Kidney (tissue), 14 donors: ENCODE data around the gene PDZRN4. TPM values are rescaled to one million over a fixed set of nuclear protein-coding genes. Genes with fewer than 3 reads are reported as not detected.

Source experiments
- DNase-seq, 5 donors: peaks; one replicate each; pipeline ENCODE4 v3.0.0-alpha.2; 2013 to 2020
- FAIRE-seq: peaks from 2 replicates; lab custom pipeline; 2012; peaks lifted over from hg19 to GRCh38; lab: Jason Lieb, UNC
- H3K27ac ChIP-seq, 2 donors: one replicate each; pipeline ENCODE4 v1.7.0; 2013; ENCODE audit warnings: low read depth in 2 of 2, low read length in 2 of 2, inconsistent platforms in 1 of 2
- H3K27me3 ChIP-seq: one replicate; pipeline ENCODE4 v1.7.1; 2013; ENCODE audit warnings: low read length, inconsistent platforms; ENCODE audit not compliant: control insufficient read depth, insufficient read depth
- H3K36me3 ChIP-seq, 3 donors: one replicate each; pipeline versions ENCODE4 v1.7.0 to v1.7.1; 2013; ENCODE audit warnings: low read length in 3 of 3, control low read depth in 1 of 3, inconsistent platforms in 1 of 3; ENCODE audit not compliant: insufficient read depth in 3 of 3, control insufficient read depth in 2 of 3
- H3K4me1 ChIP-seq, 3 donors: one replicate each; pipeline versions ENCODE4 v1.7.0 to v1.7.1; 2013; ENCODE audit warnings: low read length in 3 of 3, inconsistent platforms in 1 of 3, low read depth in 1 of 3; ENCODE audit not compliant: control insufficient read depth in 2 of 3, insufficient read depth in 2 of 3
- H3K4me3 ChIP-seq, 3 donors: one replicate each; pipeline versions ENCODE4 v1.7.0 to v1.8.1; 2013; ENCODE audit warnings: low read length in 3 of 3, control low read depth in 1 of 3, inconsistent platforms in 1 of 3
- H3K9ac ChIP-seq, 3 donors: one replicate each; pipeline versions ENCODE4 v1.7.0 to v1.7.1; 2013; ENCODE audit warnings: low read length in 3 of 3, control low read depth in 1 of 3, inconsistent platforms in 1 of 3
- H3K9me3 ChIP-seq, 3 donors: one replicate each; pipeline versions ENCODE4 v1.7.0 to v1.7.1; 2013; ENCODE audit warnings: low read length in 3 of 3, control low read depth in 1 of 3, inconsistent platforms in 1 of 3; ENCODE audit not compliant: control insufficient read depth in 2 of 3, insufficient read depth in 1 of 3
- intact Hi-C: fragments of 100-400 bp; cut with DNase I; formaldehyde crosslinking; loops from one replicate; pipeline ENCODE4 v1.11.1; 2022
- polyA plus RNA-seq: library from polyadenylated mRNA; stranded (reverse); fragments of 350-450 nt; fragmentation: Illumina TruSeq; extraction: RNeasy Lipid Tissue Mini Kit (QIAGEN cat#74804); gene quantifications from one replicate; pipeline ENCODE4 v1.2.3, GENCODE V29; 2014; ENCODE audit warnings: low read depth, low replicate concordance; ENCODE audit not compliant: insufficient read depth
- total RNA-seq: library from RNA; stranded (reverse); fragmentation: NEBNext Ultra II Directional; extraction: Animal tissue kit (Norgen Biotek cat#: 25700); gene quantifications from one replicate; pipeline ENCODE4 v1.2.1, GENCODE V29; 2021
- TF ChIP-seq, protein P1 (sequence below): IDR thresholded peaks from 3 replicates; pipeline ENCODE4 v1.5.1; 2012; ENCODE audit warnings: mild to moderate bottlenecking, moderate library complexity, borderline replicate concordance; ENCODE audit not compliant: insufficient read depth; ENCODE audit errors: extremely low read depth
- donor health status: control.
- donor health status: control.
- donor health status: control.
- donor health status: control.
- donor health status: control.
- donor health status: DM: yes; HTN: yes; CAD: no.
- donor health status: Normal renal cell carcinoma (clear cell type).

PDZRN4 gene
- total and polyA plus RNA-seq, 2 donors from 2014 or later, result 0.56 to 2.1 TPM

DNA sequence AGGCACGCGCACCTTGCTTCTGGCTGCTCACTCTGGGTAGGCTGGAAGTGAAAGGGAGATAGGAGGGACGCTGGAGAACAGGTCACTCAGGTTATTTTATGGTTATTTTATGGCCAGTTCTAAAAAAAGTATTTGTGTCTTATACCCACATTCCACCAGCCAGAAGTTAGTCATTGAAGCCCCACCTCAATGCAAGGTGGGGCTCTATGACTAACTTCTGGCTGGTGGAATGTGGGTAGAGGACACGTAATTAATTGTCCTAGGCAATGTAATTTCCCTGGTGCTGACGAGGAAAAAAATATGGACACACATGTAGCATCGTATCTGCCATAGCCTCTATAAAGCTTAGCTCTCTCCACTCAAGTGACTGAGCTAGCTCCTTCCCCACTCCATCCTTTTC is 104.9 kb downstream of the PDZRN4 start:
- Histone ChIP-seq H3K4me3 (no peak overlapping the region), H3K9ac (no peak overlapping the region), H3K9me3 (no peaks in the 10 kb centered on the region), H3K4me1 (peaks cover 0 to 2% (median 0%) of the 10 kb centered on the region in 3 donors), H3K27me3 (no peaks in the 10 kb centered on the region), H3K27ac (no peak overlapping the region), H3K36me3 (no peaks in the 10 kb centered on the region)
- FAIRE-seq (no peak), DNase-seq (no peak)
- intact Hi-C loops, result no loop called here
- TF ChIP-seq, protein P1, sequence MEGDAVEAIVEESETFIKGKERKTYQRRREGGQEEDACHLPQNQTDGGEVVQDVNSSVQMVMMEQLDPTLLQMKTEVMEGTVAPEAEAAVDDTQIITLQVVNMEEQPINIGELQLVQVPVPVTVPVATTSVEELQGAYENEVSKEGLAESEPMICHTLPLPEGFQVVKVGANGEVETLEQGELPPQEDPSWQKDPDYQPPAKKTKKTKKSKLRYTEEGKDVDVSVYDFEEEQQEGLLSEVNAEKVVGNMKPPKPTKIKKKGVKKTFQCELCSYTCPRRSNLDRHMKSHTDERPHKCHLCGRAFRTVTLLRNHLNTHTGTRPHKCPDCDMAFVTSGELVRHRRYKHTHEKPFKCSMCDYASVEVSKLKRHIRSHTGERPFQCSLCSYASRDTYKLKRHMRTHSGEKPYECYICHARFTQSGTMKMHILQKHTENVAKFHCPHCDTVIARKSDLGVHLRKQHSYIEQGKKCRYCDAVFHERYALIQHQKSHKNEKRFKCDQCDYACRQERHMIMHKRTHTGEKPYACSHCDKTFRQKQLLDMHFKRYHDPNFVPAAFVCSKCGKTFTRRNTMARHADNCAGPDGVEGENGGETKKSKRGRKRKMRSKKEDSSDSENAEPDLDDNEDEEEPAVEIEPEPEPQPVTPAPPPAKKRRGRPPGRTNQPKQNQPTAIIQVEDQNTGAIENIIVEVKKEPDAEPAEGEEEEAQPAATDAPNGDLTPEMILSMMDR, result no peak

DNA sequence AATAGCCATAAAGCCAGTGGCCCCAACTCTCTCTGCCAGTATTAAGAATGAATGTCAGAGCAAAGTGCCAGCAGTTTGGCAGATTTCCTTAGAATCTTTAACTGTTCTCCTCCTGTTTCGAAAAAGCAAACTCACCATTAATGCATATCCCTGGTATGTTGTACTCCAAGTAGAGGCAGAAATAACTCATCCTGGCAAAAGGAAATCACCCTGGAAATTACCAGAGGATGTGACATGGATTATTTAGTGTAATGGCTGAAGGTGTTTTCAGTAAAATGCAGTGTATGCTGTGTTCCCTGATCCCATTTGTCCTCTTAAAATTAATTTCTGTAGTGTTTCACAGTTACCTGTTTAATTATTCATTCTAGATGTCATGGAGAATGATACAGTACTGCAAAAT is 105.3 kb downstream of the PDZRN4 start:
- TF ChIP-seq, protein P1, result no peak
- Histone ChIP-seq H3K4me3 (no peak overlapping the region), H3K36me3 (no peaks in the 10 kb centered on the region), H3K27me3 (no peaks in the 10 kb centered on the region), H3K27ac (no peak overlapping the region), H3K9ac (no peak overlapping the region), H3K9me3 (no peaks in the 10 kb centered on the region), H3K4me1 (peaks cover 0 to 2% (median 0%) of the 10 kb centered on the region in 3 donors)
- DNase-seq (no peak), FAIRE-seq (no peak)
- intact Hi-C loops, result no loop called here

DNA sequence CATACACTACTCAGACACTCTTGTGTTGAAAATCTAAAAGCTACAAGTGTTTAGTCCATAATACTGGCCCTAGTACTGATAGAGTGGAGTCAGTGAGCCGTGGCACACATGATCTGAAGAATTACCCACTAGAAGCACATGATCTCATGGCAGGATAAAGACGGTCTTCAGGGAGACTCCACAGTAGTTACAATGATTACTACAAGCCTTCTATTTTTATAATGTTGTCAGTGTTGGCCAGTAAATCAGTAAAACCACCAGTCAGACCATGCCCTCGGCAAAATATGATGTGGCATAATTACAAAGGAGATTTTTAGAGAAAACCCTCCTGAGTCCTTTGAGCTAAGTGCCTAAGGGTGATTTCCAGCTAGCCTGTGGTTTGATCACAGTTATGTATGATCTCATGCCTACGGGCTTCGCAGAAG is 114.9 kb downstream of the PDZRN4 start:
- no peaks in the 10 kb centered on the region for H3K36me3 ChIP-seq
- no peak overlapping the region for H3K27ac ChIP-seq
- no peak overlapping the region for H3K9ac ChIP-seq
- no peaks in the 10 kb centered on the region for H3K27me3 ChIP-seq
- FAIRE-seq (no peak), DNase-seq (no peak)
- TF ChIP-seq, protein P1, result no peak
- H3K9me3 ChIP-seq, result no peaks in the 10 kb centered on the region
- no peaks in the 10 kb centered on the region for H3K4me1 ChIP-seq
- H3K4me3 ChIP-seq, result no peak overlapping the region
- intact Hi-C loops, result no loop called here

DNA sequence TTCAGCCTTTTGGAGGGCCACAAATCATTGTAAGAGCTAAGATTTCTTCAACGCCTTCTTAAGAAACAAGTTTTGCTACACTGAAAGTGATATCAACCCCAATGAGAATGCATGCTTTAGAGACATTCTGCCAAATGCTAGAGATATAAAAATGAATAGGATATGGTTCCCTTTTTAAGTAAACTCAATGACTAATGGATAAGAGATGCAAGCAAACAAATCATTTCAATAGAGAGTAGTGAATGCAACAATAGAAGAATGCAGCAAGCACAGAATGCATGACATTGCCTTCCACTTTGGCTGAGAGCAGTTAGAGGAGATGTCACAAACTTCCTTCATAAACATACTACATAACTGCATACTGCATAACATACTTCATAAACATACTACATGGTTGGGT is 116.4 kb downstream of the PDZRN4 start:
- TF ChIP-seq, protein P1, result no peak
- no peak overlapping the region for H3K4me3 ChIP-seq
- H3K9ac ChIP-seq, result no peak overlapping the region
- no peaks in the 10 kb centered on the region for H3K36me3 ChIP-seq
- H3K4me1 ChIP-seq, result no peaks in the 10 kb centered on the region
- H3K27ac ChIP-seq, result no peak overlapping the region
- no peak for DNase-seq
- no peak for FAIRE-seq
- no peaks in the 10 kb centered on the region for H3K27me3 ChIP-seq
- intact Hi-C loops, result no loop called here
- no peaks in the 10 kb centered on the region for H3K9me3 ChIP-seq
